ENCODE data around the gene HCRTR1.

DNA sequence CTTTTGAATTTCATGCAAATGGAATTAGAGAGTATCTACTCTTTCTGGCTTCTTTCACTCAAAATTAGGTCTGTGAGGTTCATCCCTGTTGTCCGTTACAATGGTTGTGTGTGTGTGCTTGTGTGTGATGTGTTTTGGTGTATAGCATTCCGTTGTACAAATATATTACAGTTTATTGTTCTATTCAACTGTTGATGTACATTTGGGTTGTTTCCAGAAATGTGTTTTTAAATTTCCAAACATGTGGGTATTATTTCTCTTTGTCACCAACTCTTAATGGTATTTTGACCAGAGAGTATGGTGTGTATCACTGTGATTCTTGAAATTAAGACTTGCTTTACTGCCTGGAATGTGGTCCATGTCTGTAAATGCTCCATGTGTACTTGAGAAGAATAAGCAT, 16.8 kb upstream of the HCRTR1 start:
- TF ChIP-seq, protein P1, sequence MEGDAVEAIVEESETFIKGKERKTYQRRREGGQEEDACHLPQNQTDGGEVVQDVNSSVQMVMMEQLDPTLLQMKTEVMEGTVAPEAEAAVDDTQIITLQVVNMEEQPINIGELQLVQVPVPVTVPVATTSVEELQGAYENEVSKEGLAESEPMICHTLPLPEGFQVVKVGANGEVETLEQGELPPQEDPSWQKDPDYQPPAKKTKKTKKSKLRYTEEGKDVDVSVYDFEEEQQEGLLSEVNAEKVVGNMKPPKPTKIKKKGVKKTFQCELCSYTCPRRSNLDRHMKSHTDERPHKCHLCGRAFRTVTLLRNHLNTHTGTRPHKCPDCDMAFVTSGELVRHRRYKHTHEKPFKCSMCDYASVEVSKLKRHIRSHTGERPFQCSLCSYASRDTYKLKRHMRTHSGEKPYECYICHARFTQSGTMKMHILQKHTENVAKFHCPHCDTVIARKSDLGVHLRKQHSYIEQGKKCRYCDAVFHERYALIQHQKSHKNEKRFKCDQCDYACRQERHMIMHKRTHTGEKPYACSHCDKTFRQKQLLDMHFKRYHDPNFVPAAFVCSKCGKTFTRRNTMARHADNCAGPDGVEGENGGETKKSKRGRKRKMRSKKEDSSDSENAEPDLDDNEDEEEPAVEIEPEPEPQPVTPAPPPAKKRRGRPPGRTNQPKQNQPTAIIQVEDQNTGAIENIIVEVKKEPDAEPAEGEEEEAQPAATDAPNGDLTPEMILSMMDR (IDR thresholded peaks at IDR 0.05 in 4 of 5, conservative IDR thresholded peaks at IDR 0.05 in 1 of 5), result no peak
- no peak for TF ChIP-seq POLR2A (IDR thresholded peaks at IDR 0.05)
